ENCODE results near the gene CLDN7. TPM values are rescaled to one million over a fixed set of nuclear protein-coding genes. Genes with fewer than 3 reads are reported as not detected.

The CLDN7 gene
- total RNA-seq, 1 experiment from 2014 or later = 177 TPM

- Histone ChIP-seq H2AFZ (ENCODE audit: low read length) (no peak overlapping the region), H3K4ac (ENCODE audit: low read depth, low read length) (no peak overlapping the region), H4K5ac (ENCODE audit: insufficient read length, low read depth, low read length) (no peak overlapping the region), H3K79me1 (ENCODE audit: insufficient read depth, low read depth, low read length, poor library complexity, severe bottlenecking) (no peaks in the 10 kb centered on the region), H2BK5ac (ENCODE audit: insufficient read length, low read length) (no peak overlapping the region), H3K18ac (ENCODE audit: insufficient read length, low read depth, low read length) (no peak overlapping the region), H3K27ac (ENCODE audit: insufficient read length, low read depth, low read length) (no peak overlapping the region), H3K9me3 (ENCODE audit: control insufficient read depth, low read depth, low read length) (no peaks in the 10 kb centered on the region), H4K8ac (replicated peaks; ENCODE audit: insufficient read length, low read depth, low read length) (no peak overlapping the region), H2BK20ac (ENCODE audit: low read depth, low read length, poor library complexity, severe bottlenecking) (no peak overlapping the region), H3K4me2 (ENCODE audit: insufficient read depth, insufficient read length, low read length) (no peak overlapping the region), H2AK5ac (ENCODE audit: insufficient read length, low read length) (no peak overlapping the region), H2BK15ac (ENCODE audit: low read depth, low read length) (no peak overlapping the region), H3T11ph (ENCODE audit: low read length) (no peak overlapping the region), H3K23ac (ENCODE audit: insufficient read length, low read depth, low read length) (no peak overlapping the region), H3K79me2 (ENCODE audit: insufficient read depth, low read length) (no peaks in the 10 kb centered on the region), H3K56ac (ENCODE audit: insufficient read length, low read depth, low read length) (no peak overlapping the region), H2BK120ac (ENCODE audit: low read depth, low read length, poor library complexity, severe bottlenecking) (no peak overlapping the region), H3K9ac (ENCODE audit: extremely low read depth, insufficient read length, low read length) (no peak overlapping the region), H3K23me2 (ENCODE audit: insufficient read length, low read depth, low read length, poor library complexity, severe bottlenecking) (peaks cover 4% of the 10 kb centered on the region), H4K91ac (ENCODE audit: insufficient read length, low read depth, low read length) (no peak overlapping the region), H3K14ac (ENCODE audit: insufficient read depth, low read length) (no peak overlapping the region), H3K4me1 (ENCODE audit: insufficient read depth, low read length) (peaks cover 2% of the 10 kb centered on the region; the same call in 1 of the 2 replicates), H4K20me1 (ENCODE audit: control insufficient read depth, insufficient read depth, insufficient read length) (no peaks in the 10 kb centered on the region), H3K27me3 (ENCODE audit: insufficient read depth, low read length) (peaks cover 2% of the 10 kb centered on the region), H2BK12ac (ENCODE audit: insufficient read length, low read depth, low read length) (no peak overlapping the region)
- peaks cover 3 to 22% (median 11%) of the 10 kb centered on the region in 3 experiments; a peak in 5 of 7 replicates for H3K36me3 Mint-ChIP-seq (ENCODE audit: insufficient read depth in 1 of 3, low read depth in 3 of 3)
- peaks cover 11 to 20% of the 10 kb centered on the region in 2 experiments for H3K4me1 Mint-ChIP-seq
- no peak for DNase-seq
- H3K9me3 Mint-ChIP-seq = no peaks in the 10 kb centered on the region; a peak in 1 of 5 replicates
- no peak for TF ChIP-seq CTCF (conservative IDR thresholded peaks at IDR 0.05)
- H3K4me3 Mint-ChIP-seq = peak overlapping the region in 1 of 2 experiments; percentile 50; a peak in 1 of 5 replicates
- peaks cover 33% of the 10 kb centered on the region for H3K27me3 Mint-ChIP-seq (ENCODE audit: low read depth)
- no CpG with 5 or more reads among the region's 19 CpGs for WGBS (ENCODE audit: extremely low coverage, insufficient read length, low lambda C conversion rate)
- H3K27ac Mint-ChIP-seq = no peak overlapping the region
These were observed 27.9 kb upstream of the CLDN7 start for GRCh38 chr17:7290166-7290565.

Measured in H9 (cell line).